Suprapubic skin (tissue), 4 donors: Measurements from ENCODE around the gene DDR2.

Source experiments
- EP300 ChIP-seq: sonication (generic); formaldehyde crosslinking; IDR thresholded peaks from one replicate; pipeline ENCODE4 v1.6.1; 2017; ENCODE audit warnings: antibody characterized with exemption
- POLR2A ChIP-seq, 2 donors: fragments of 450-650 bp; IDR thresholded peaks; one replicate each; pipeline ENCODE4 v1.6.1; 2017; ENCODE audit warnings: antibody characterized with exemption in 2 of 2, mild to moderate bottlenecking in 2 of 2, moderate library complexity in 2 of 2
- POLR2AphosphoS5 ChIP-seq, 3 donors: sonication (generic); formaldehyde crosslinking; IDR thresholded peaks; one replicate each; pipeline ENCODE4 v1.6.1; 2017; ENCODE audit warnings: antibody characterized with exemption in 3 of 3
- TF ChIP-seq, protein P1 (sequence below), 2 donors: fragments of 200-600 bp in 1 of 2; fragments of 450-650 bp in 1 of 2; sonication (generic) in 1 of 2; IDR thresholded peaks; one replicate each; pipeline ENCODE4 v1.5.1; 2016 to 2019; ENCODE audit warnings: antibody characterized with exemption in 2 of 2, mild to moderate bottlenecking in 1 of 2, moderate library complexity in 1 of 2

DNA sequence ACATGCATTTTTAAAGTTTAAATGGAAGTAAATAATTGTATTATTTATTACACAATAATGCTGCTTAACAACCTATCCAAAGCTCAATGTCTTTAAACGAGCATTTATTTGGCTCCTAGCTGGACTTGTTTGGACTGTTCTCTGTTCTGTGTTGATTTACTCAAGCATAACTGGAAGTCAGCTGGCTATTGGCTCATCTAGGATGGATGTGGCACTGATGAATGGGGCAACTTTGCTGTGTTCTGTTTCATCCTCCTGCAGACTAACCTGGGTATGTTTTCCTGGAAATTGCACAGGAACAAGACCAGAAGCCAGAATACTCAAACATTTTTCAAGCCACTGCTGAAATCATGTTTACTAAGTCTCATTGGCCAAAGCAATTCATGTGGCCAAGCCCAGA is 87.4 kb downstream of the DDR2 start:
- TF ChIP-seq POLR2AphosphoS5 (IDR thresholded peaks at IDR 0.05) (no peak), POLR2A (IDR thresholded peaks at IDR 0.05) (no peak), EP300 (no peak)
- TF ChIP-seq, protein P1, sequence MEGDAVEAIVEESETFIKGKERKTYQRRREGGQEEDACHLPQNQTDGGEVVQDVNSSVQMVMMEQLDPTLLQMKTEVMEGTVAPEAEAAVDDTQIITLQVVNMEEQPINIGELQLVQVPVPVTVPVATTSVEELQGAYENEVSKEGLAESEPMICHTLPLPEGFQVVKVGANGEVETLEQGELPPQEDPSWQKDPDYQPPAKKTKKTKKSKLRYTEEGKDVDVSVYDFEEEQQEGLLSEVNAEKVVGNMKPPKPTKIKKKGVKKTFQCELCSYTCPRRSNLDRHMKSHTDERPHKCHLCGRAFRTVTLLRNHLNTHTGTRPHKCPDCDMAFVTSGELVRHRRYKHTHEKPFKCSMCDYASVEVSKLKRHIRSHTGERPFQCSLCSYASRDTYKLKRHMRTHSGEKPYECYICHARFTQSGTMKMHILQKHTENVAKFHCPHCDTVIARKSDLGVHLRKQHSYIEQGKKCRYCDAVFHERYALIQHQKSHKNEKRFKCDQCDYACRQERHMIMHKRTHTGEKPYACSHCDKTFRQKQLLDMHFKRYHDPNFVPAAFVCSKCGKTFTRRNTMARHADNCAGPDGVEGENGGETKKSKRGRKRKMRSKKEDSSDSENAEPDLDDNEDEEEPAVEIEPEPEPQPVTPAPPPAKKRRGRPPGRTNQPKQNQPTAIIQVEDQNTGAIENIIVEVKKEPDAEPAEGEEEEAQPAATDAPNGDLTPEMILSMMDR (IDR thresholded peaks at IDR 0.05): no peak
